Head of caudate nucleus (tissue), 42 donors: ENCODE measurements around the gene NKIRAS1.
"Not testable (repeated sequence)": the region's sequence is repeated elsewhere in the genome, so short reads cannot be mapped to it uniquely, and the experiment has no call there.

ENCODE experiments used
- DNase-seq, 42 donors: peaks; one replicate each; pipeline versions ENCODE4 v3.0.0 to v3.0.0-alpha.2; 2020 to 2021; ENCODE audit warnings: mixed read lengths in 7 of 42
- intact Hi-C: fragments of 100-400 bp; cut with DNase I; formaldehyde crosslinking; loops from one replicate; pipeline ENCODE4 v1.15.0; 2022

Gene NKIRAS1

DNA sequence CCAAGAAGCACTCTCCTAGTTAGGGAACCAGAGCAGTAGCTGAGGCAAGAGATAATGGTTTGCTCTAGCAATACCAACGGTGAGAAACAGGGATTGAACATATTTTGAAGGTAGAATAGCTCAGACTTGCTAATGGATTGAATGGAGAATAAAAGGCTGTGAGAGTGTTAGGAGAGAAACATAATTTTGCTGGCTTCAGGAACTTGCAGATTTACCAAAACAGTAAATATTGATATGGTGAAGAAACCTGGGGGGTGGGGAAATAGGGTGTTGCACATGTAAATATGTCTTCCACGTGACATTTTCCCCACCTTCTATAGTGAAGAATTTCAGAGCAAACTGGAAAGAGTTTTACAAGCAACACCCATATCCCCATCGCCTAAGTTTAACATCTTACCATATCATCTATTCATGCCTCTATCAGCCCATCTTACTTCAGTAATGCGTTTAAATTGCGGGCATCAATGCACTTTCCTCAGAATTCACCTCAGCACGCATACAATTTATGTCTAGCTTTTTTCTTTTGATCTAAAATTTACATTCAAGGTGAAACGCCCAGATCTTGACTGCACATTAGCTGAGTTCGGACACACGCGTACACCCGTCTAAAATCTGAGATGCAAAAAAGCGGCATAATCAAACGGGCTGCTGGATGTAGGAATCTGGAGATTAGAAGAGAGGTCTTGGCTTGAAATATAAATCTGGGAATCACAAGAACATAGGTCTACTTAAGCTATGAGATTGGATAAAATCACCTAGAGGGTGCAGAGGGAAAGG lies 27.4 kb upstream of the NKIRAS1 start:
- intact Hi-C loops, result no loop called here
- DNase-seq, result peak in 2 of 42 donors; percentile 8 to 21

GRCh38 chr3:23942546-23942945 lies 25.8 kb upstream of the NKIRAS1 start:
- intact Hi-C loops, result no loop called here
- DNase-seq, result no peak

- DNase-seq, result no peak
- intact Hi-C loops, result no loop called here
These were observed 24.6 kb upstream of the NKIRAS1 start for GRCh38 chr3:23941440-23941839.

DNA sequence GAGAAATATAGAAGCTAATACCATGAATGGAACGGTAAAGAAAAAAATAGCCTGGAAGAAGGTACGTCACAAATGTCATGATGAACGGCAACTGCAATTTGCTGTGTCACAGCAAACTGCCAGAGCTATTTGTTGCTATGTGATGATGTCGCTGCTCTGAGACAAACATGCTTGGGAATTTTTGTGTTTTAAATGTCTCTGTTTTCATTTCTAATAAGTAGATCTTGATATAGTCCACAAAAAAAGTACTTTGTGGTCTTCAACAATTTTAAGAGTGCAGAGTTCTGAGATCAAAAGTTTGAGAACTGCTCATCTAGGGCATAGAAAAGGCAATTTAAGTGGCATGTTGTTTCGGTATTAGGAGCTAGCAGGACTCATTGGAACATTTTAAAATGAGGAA lies 24.0 kb upstream of the NKIRAS1 start:
- intact Hi-C loops, result no loop called here
- DNase-seq, result no peak

- intact Hi-C loops, result no loop called here
- no peak for DNase-seq
These were observed 21.9 kb upstream of the NKIRAS1 start for GRCh38 chr3:23938688-23939087.

DNA sequence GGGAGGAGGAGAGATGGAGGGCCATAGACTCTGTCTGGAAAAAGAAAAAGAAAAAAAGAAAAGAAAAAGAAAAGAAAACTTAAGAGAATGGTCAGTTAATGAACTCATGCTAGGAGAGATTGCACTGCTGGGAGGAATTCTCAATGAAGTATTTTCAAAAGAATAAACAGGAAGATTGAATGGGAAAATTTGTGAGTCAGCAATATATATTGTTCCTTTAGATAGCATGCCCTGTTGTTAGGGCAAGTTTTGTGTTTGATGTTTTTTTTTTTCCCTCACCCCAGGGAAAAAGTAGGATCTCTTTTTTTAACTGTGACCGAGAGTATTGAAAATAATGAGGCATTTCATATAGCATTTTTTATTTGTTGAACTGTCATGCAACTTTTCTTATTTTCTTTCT lies 20.5 kb upstream of the NKIRAS1 start:
- intact Hi-C loops, result no loop called here
- no peak for DNase-seq

DNA sequence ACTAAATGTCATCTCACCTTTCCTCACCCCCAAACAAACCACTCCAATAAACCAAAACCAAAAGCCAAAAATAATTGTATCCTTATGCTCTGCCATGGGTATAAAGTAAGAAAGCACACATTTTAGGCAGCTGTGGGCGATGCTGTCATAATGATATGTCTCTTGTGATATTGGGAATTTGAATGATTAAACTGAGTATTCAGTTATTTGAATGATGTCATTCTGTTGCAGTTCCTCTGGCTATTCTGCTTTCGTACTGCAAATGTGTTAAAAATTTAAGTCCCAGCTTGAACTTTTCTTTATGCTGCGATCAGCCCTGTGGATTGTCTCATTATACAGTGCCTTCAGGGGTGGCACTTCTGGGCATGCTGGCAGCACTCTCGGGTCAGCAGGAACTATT lies 17.5 kb upstream of the NKIRAS1 start:
- DNase-seq, result no peak
- intact Hi-C loops, result no loop called here

DNA sequence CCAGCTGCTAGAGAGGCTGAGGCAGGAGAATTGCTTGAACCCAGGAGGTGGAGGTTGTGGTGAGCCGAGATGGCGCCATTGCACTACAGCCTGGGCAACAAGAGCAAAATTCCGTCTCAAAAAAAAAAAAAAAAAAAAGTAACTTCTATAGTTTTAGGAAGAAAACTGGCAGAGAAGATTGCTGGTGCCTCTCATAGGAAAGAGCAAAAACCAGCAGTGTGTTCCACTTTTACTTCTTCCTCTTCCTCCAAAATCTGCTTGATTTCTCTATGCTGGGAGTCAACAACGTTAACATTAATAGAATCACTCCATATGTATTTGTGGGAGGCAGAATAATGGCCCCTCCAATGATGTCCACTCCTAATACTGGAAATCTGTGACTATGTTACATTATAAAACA lies 15.8 kb upstream of the NKIRAS1 start:
- intact Hi-C loops, result no loop called here

GRCh38 chr3:23931597-23931996 lies 14.8 kb upstream of the NKIRAS1 start:
- no peak for DNase-seq
- intact Hi-C loops, result no loop called here

More for the DNA sequence above, 15.8 kb upstream of the NKIRAS1 start:
- DNase-seq, result no peak

- no peak for DNase-seq
- intact Hi-C loops, result no loop called here
These were observed 11.7 kb upstream of the NKIRAS1 start for GRCh38 chr3:23928524-23928923.

DNA sequence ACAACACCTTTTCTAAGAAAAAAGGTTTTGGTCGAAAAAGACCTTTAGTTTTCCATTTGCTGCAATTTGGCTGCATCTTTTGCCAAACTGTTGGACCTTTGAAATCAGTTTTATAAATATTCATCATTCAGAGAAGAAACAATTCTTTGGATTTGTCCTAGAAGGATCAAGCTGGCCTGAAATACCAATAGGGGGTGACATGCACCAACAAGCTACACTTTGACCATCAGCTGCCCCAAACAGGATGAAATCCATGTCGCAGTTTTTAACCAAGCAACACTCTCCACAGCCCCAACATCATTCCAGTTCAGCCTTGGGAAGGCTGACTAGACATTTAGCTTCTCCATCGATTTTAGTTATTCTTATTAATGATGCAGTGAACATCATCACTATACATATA lies 9.9 kb upstream of the NKIRAS1 start:
- intact Hi-C loops, result no loop called here
- DNase-seq, result peak in 21 of 42 donors; percentile 12 to 64 (median 32)

GRCh38 chr3:23926246-23926645 lies 9.5 kb upstream of the NKIRAS1 start:
- DNase-seq, result no peak
- intact Hi-C loops, result no loop called here

DNA sequence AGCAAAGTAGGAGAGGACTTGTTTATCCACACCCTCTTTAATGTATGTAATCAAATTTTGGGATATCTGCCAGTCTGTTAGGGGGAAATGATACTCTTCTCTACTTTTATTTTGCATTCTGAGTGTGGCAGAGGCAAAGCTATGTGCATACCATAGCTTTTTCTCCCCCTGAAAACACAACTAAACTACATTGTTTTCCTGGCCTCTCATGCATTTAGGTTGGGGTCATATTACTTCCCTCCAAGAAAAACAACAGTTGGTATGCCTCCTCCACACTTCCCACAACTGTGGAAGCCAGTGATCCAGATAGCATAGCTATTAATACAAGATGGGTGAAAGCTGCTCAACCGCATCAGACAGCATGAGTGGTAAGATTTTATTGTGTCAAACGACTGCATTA lies 7.0 kb upstream of the NKIRAS1 start:
- intact Hi-C loops, result no loop called here
- no peak for DNase-seq

DNA sequence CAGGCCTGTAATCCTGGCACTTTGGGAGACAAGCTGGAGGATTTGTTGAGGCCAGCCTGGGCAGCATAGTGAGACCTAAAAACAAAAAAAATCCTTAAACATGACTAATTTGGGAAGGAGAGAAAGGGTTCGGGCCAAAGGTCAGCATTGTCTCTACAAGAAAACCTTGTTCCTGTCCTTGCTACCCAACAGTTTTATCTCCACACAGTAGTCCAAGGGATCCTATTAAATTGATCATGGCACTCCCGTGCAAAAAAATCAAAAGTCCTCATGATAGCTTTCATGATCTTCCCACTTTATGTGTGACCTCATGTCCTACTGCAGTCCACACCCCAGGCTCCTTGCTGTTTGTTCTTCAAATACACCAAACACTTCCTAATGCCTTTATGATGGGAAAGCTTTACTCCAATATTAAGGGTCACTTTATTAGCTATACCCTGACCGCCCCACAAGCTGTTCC lies 4.3 kb upstream of the NKIRAS1 start:
- no peak for DNase-seq
- intact Hi-C loops, result no loop called here

GRCh38 chr3:23920151-23920655 lies 3.4 kb upstream of the NKIRAS1 start:
- no peak for DNase-seq
- intact Hi-C loops, result no loop called here

GRCh38 chr3:23919628-23920027 lies 2.8 kb upstream of the NKIRAS1 start:
- intact Hi-C loops, result no loop called here

DNA sequence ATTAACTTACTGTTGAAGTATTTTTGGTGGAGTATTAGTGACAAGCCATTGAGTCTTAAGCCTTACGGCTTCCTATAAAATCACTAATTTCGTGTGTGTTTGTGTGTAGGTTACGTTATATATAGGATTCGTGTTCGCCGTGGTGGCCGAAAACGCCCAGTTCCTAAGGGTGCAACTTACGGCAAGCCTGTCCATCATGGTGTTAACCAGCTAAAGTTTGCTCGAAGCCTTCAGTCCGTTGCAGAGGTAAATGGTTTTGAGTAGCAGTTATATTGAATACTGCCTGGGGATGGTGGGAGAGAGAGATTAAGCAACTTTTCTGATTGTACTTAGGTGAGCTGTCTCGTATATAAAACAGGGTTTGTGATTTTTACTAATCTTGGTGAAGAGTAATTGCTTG lies 1.5 kb upstream of the NKIRAS1 start:
- DNase-seq, intact Hi-C loops: not testable (repeated sequence)

More at GRCh38 chr3:23919628-23920027, 2.8 kb upstream of the NKIRAS1 start:
- DNase-seq, result no peak

- peak in 18 of 42 donors; percentile 30 to 84 (median 76) for DNase-seq
- intact Hi-C loops, result loop anchor here (1.0 kb wide), 1 partner anchor 28 kb away; the partner anchor contains the start of gene NR1D2
These were observed 1.0 kb upstream of the NKIRAS1 start for GRCh38 chr3:23917679-23918303.

DNA sequence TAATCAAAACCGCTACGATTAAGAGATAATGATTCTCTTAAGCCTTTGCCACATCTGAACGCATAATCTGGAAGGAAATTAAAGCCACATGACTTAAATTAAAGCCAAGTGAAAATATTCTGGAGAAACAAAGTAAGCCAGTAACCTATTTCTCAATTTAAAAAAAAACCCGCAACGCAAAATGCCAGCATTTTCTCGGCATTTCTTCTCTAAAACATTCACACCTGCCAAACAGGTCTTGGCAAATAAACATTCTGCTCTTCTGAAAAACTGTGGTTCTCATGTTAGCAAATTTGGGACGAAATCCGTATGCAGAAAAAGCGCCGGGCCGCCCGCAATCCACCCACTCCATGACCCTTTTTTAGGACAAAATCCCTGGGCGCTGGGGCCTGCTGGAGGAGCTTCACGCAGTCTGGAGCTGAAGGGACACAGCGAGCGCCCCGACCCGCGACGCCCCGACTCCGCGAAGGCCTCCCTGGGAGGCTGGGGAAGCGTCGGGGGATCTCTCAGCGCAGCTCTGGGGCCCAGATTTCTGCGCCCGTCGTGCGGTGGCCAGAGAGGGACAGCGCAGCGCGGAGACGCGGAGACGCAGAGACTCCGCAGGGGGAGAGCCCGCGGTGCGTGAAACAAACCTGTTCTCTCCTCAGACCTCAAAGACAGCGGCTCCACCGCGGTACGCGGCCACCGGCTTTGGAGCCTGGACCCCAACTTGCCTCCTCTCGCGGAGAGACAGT lies 471 bp downstream of the NKIRAS1 start:
- intact Hi-C loops, result no loop called here
- peak in 23 of 42 donors; percentile 19 to 74 (median 52) for DNase-seq
